HG02798 (cell line): Measurements from ENCODE around the gene G3BP1.
"Not testable (repeated sequence)": the region's sequence is repeated elsewhere in the genome, so short reads cannot be mapped to it uniquely, and the experiment has no call there.

ENCODE experiments used
- ATAC-seq: cut with Tn5 transposase; IDR thresholded peaks from one replicate; pipeline ENCODE4 v1.9.1; 2021; ENCODE audit warnings: mild to moderate bottlenecking; ENCODE audit not compliant: unreplicated experiment, poor library complexity

G3BP1 gene

GRCh38 chr5:151855701-151856100 lies 83.9 kb downstream of the G3BP1 start:
- no peak for ATAC-seq

- ATAC-seq = no peak
Observed at GRCh38 chr5:151856861-151857260, 85.1 kb downstream of the G3BP1 start.

DNA sequence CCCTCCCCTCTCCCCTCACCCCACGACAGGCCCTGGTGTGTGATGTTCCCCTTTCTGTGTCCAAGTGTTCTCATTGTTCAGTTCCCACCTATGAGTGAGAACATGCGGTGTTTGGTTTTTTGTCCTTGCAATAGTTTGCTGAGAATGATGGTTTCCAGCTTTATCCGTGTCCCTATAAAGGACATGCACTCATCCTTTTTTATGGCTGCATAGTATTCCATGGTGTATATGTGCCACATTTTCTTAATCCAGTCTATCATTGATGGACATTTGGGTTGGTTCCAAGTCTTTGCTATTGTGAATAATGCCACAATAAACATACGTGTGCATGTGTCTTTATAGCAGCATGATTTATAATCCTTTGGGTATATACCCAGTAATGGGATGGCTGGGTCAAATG lies 89.1 kb downstream of the G3BP1 start:
- ATAC-seq = not testable (repeated sequence)
